ENCODE data around the gene JADE3. TPM values are rescaled to one million over a fixed set of nuclear protein-coding genes. Genes with fewer than 3 reads are reported as not detected.

The JADE3 gene
- polyA plus RNA-seq, 1 donor (not counting 4 experiments of a cell fraction or from before 2014, with no cell fraction given), result 8.2 TPM

- Histone ChIP-seq H3K27ac (ENCODE audit: control insufficient read depth, insufficient read depth, low read length) (no peak overlapping the region), H3K27me3 (ENCODE audit: control insufficient read depth, extremely low read depth, insufficient read depth, low read length) (no peaks in the 10 kb centered on the region), H3K4me2 (ENCODE audit: control insufficient read depth, extremely low read depth, insufficient read depth, low read depth, low read length) (no peak overlapping the region), H3K9me1 (ENCODE audit: control insufficient read depth, extremely low read depth, insufficient read depth, low read length) (no peaks in the 10 kb centered on the region), H3K79me2 (ENCODE audit: control insufficient read depth, insufficient read depth, low read length) (no peaks in the 10 kb centered on the region), H3K36me3 (ENCODE audit: control insufficient read depth in 2 of 2, extremely low read depth in 1 of 2, insufficient read depth in 2 of 2, low read length in 2 of 2) (no peaks in the 10 kb centered on the region), H2AFZ (ENCODE audit: control insufficient read depth, low read length) (no peak overlapping the region), H3K9me3 (ENCODE audit: control insufficient read depth, low read depth, low read length) (no peaks in the 10 kb centered on the region), H3K4me1 (ENCODE audit: control insufficient read depth, extremely low read depth, insufficient read depth, low read length) (no peaks in the 10 kb centered on the region), H4K20me1 (ENCODE audit: control insufficient read depth, extremely low read depth, insufficient read depth, low read length) (no peaks in the 10 kb centered on the region), H3K4me3 (ENCODE audit: control insufficient read depth in 2 of 3, extremely low read depth in 1 of 3, insufficient read depth in 2 of 3, low read depth in 1 of 3, low read length in 3 of 3) (no peak overlapping the region), H3K9ac (ENCODE audit: control insufficient read depth, extremely low read depth, insufficient read depth, low read length) (no peak overlapping the region)
- no peak for DNase-seq (ENCODE audit: low read depth, low spot score)
- no peak for FAIRE-seq
- dilution Hi-C loops (cut with MboI; ENCODE audit: extremely low pct_ligation_motif_present, low sequenced_read_pairs), result no loop called here
- TF ChIP-seq CTCF (optimal IDR thresholded peaks at IDR 0.05 in 1 of 3, IDR thresholded peaks at IDR 0.05 in 1 of 3, conservative IDR thresholded peaks at IDR 0.05 in 1 of 3; ENCODE audit: extremely low read depth in 1 of 3, insufficient read depth in 2 of 3, low read length in 3 of 3), result no peak
Observed at GRCh38 chrX:47080915-47081236, 168.7 kb downstream of the JADE3 start.

GRCh38 chrX:47091149-47091775 is 179.0 kb downstream of the JADE3 start:
- Histone ChIP-seq H3K36me3 (ENCODE audit: control insufficient read depth in 2 of 2, extremely low read depth in 1 of 2, insufficient read depth in 2 of 2, low read length in 2 of 2) (no peaks in the 10 kb centered on the region), H2AFZ (ENCODE audit: control insufficient read depth, low read length) (no peak overlapping the region), H3K4me2 (ENCODE audit: control insufficient read depth, extremely low read depth, insufficient read depth, low read depth, low read length) (no peak overlapping the region), H3K9me1 (ENCODE audit: control insufficient read depth, extremely low read depth, insufficient read depth, low read length) (no peaks in the 10 kb centered on the region), H3K4me3 (ENCODE audit: control insufficient read depth in 2 of 3, extremely low read depth in 1 of 3, insufficient read depth in 2 of 3, low read depth in 1 of 3, low read length in 3 of 3) (no peak overlapping the region), H3K79me2 (ENCODE audit: control insufficient read depth, insufficient read depth, low read length) (no peaks in the 10 kb centered on the region), H3K9ac (ENCODE audit: control insufficient read depth, extremely low read depth, insufficient read depth, low read length) (no peak overlapping the region), H3K4me1 (ENCODE audit: control insufficient read depth, extremely low read depth, insufficient read depth, low read length) (no peaks in the 10 kb centered on the region), H3K27ac (ENCODE audit: control insufficient read depth, insufficient read depth, low read length) (no peak overlapping the region), H4K20me1 (ENCODE audit: control insufficient read depth, extremely low read depth, insufficient read depth, low read length) (no peaks in the 10 kb centered on the region), H3K9me3 (ENCODE audit: control insufficient read depth, low read depth, low read length) (no peaks in the 10 kb centered on the region), H3K27me3 (ENCODE audit: control insufficient read depth, extremely low read depth, insufficient read depth, low read length) (no peaks in the 10 kb centered on the region)
- FAIRE-seq (no peak), DNase-seq (ENCODE audit: low read depth, low spot score) (no peak)
- TF ChIP-seq CTCF (optimal IDR thresholded peaks at IDR 0.05 in 1 of 3, IDR thresholded peaks at IDR 0.05 in 1 of 3, conservative IDR thresholded peaks at IDR 0.05 in 1 of 3; ENCODE audit: extremely low read depth in 1 of 3, insufficient read depth in 2 of 3, low read length in 3 of 3) (no peak), EZH2 (IDR thresholded peaks at IDR 0.05; ENCODE audit: low read length) (no peak)
- dilution Hi-C loops (cut with MboI; ENCODE audit: extremely low pct_ligation_motif_present, low sequenced_read_pairs), result no loop called here

All from keratinocyte (primary cell).